HL-60/S4 treated with phorbol 12-myristate 13-acetate at 8.2 ng/mL for 4 days and 3 days (cell line): Measurements from ENCODE around the gene SP100.

Experiments used
- in situ Hi-C: fragments of 300-500 bp; cut with MboI; formaldehyde crosslinking; loops from 2 replicates; pipeline ENCODE4 v1.15.0; 2022; ENCODE audit warnings: low sequenced_read_pairs

The SP100 gene

DNA sequence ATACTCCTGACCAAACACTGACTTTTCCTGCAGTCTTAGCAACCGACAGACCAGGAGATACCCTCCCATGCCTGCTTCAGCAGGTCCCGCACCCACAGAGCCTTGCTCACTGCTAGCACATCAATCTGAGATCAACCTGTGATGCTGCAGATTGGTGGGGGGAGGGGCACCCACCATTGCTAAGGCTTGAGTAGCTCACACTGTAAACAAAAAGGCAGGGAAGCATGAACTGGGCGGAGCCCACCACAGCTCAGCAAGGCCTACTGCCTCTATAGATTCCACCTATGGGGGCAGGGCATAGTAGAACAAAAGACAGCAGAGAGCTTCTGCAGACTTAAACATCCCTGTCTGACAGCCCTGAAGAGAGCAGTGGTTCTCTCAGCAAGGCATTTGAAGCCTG lies 109.7 kb downstream of the SP100 start:
- in situ Hi-C loops: no loop called here

DNA sequence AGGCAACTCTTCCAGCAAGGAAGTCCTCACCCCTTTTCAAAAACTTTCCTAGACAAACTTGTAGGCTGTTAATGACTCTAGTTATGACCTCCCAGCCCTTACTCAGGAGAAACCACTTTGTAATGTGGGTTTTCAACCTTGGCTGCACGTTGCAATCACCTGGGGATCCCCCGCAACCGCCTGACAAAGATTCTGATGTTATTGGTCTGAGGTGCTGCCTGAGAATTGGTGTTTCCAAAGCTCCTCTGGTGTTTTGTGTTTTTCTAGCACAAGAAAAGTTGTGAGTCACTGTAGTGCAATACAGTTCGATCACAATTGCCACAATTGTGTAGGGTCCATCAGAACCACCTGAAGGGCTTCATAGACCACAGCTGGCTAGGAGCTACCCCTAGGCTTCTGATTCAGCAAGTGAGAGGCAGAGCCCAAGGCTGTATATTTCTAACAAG lies 121.6 kb downstream of the SP100 start:
- in situ Hi-C loops: no loop called here

DNA sequence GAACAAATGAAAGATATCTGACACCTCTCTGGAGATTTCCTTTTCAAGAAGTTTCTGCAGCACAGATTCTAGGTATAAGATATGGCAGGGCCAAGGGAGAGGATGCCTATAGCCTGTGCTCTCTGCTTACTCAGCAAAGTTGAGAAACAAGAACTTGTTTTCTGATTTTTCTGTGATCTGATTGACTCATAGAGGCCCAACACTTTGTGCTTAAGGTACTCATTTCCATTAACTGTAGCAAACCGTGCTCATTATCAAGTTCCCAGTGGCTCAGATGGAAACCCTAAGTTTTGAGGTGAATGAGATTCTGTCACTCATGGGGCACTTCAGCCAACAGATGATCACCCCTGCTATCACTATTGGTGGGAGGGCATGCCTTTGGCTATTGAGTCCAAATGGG lies 124.3 kb downstream of the SP100 start:
- in situ Hi-C loops: no loop called here

DNA sequence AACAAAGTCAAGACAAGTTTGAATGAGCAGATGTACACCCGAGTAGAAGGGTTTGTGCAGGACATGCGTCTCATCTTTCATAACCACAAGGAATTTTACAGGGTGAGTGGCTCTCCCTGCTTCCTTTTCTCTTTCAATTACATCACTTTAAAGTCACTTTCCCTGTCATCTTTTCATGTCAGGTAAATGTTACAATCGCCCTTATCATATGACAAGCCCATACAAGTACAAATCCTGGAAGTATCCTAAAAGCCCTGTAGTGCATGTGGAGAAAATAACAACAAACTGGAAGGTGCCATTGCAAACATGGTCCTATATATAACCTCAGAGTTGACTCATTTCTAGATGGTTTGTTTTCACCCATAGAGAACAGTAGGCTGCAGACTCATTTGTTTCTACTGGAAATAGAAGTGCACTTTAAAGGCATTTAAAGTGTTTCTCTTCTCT lies 126.0 kb downstream of the SP100 start:
- in situ Hi-C loops: no loop called here

DNA sequence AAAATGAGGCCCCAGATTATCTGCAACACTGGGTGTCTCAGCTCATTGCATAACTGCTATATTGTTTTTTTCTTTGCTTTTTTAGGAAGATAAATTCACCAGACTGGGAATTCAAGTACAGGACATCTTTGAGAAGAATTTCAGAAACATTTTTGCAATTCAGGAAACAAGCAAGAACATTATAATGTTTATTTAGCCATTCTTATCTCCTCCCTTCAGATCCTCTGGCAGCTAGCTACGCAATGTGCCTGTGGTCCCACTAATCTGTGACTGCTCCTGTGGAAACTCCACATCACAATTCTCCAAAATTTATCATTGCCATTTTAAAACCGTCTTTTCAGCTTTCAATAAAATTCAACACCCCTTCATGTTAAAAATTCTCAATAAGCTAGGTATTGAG lies 126.8 kb downstream of the SP100 start:
- in situ Hi-C loops: no loop called here

DNA sequence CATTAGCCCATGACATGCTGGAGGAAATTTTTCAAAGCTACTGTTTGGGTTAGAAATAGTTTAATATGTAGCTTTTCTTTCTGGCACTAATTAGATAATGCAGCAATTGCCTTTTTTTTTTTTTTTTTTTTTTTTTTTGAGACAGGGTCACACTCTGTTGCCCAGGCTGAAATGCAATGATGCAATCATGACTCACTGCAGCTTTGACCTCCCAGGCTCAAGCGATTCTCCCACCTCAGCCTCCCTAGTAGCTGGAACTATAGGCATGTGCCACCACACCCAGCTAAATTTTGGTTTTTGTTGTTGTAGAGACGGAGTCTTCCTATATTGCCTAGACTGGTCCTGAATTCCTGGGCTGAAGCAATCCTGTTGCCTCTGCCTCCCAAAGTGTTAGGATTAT lies 136.2 kb downstream of the SP100 start:
- in situ Hi-C loops: no loop called here

DNA sequence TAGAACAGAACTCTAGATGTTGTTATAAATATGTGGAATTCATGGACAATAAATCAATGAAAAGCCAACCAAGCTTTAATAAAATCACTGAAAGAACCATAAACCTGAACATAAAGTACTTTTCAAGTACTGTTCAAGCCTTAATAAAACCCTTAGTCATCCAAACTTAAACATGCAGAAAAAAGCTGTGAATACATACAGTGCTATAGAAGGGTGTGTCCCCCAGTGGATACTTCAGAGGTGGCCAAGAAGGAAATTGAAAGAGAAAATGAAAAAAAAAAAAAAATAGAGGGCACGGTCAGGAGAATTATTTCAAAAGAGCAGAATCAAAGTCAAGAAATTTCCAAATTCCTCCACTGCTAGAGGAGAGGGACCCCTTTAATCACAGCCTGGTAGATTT lies 141.1 kb downstream of the SP100 start:
- in situ Hi-C loops: no loop called here

DNA sequence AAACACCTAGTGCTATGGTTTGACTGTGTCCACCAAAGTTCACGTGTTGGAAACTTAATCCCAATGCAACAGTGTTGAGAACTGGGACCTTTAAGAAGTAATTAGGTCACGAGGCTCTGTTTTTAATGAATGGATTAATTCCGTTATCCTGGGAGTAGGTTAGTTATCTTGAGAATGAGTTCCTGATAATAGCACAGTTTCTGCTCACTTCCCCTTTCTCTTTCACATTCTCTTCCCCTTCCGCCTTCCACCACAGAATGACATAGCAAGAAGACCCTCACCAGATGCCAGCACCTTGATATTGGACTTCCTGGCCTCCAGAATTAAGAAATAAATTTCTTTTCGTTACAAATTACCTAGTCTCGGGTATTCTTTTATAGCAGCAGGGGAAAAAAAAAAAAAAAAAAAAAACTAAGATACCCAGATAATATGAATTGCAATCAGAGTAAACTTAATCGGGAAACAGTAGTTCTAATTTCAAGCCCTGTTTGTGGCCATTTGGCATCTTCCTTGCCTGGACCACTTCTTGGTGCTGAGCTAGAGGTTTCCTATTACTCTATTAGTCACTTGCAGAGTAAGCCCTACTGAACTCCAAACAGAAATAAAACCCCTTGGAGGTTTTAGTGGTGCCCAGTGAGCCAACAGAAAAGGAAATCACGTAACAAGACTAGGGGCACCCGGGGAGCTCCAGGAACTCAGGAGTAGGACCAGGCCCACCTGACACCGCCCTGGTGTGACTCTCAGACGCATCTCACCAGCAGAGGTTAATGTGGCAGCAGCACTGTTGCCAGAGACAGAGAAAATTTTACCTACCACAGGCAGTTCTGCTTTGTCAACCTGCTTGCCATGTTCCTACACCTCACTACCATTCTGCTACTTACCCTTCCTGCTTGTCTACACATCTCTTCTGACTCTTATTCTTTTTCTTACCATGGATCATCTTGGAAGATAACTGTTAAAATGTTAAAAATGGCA lies 149.1 kb downstream of the SP100 start:
- in situ Hi-C loops: no loop called here

DNA sequence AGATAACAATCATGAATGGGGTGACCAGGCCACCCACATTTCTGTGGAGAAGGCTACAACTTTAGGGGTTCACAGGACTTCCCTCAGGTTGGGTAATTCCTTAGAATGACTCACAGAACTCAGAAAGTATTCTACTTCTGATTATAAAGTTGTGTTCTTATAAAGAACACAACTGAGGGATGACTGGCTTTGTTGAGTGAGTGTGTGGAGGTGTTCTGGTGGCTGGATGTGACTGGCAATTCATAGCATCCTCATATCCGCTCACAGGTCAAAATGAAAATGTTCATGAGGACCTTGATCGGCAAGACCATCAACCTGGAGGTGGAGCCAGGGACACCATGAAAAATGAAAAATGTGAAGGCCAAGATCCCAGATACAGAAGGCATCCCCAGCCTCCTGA lies 153.3 kb downstream of the SP100 start:
- in situ Hi-C loops: no loop called here

DNA sequence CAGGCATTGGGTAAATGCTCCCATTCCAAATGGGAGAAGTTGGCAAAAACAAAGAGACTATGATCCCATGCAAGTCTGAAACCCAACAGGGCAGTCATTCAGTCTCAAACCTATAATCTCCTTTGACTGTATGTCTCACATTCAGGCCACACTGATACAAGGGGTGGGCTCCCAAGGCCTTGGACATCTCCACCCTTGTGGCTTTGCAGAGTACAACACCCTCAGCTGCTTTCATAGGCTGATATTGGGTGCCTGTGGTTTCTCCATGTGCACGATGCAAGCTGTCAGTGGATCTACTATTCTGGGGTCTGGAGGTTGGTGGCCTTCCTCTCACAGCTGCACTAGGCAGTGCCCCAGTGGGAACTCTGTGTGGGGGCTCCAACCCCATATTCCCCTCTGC lies 155.0 kb downstream of the SP100 start:
- in situ Hi-C loops: no loop called here

DNA sequence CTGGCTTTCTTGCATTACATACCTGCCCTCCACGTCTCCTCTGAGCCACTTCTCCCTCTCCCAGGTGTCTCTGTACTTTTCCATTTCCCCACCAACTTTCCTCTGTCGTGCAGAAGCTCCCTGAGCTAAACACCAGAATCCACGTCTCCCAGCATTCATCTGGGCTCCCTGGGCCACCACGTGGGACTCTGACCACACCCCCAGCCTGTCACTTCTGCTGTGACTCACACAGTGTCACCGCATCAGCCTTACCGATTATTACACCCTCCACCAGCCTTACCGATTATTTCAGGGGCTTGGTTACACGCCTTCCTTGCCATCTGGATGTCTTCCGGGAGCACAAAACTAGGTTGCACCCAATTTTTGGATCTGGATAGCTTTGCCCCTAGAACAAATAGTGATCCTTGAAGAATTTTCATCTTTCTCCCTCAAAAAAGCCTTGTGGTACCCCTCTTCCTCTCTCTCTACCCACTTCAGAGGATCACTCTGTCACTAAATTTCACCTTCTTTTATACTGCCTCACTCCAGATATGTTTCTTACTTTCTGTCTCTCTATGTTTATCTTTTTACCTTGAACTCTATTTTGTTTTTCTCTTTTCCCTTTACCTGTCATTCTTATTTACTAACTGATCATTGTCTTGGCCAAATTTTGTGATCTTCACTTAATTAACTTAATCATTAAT lies 159.8 kb downstream of the SP100 start:
- in situ Hi-C loops: no loop called here

DNA sequence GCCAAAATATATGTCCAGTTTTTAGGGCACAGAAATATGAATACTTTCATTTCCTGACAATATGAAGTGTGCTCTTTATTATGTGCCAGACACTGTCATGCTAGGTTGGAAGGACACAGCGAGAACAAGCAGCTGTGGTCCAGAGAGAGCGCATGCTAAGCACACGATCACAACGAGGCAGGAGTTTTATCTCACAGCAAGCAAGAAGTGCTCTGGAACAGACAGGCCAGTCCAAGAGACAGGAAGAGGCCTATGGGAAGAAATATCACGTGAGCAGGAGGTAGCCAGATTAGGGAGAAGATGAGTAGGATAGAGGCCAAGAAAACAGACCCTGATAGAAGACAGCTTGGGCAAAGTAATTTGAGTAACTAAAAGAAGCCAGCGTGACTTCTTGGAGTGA lies 161.1 kb downstream of the SP100 start:
- in situ Hi-C loops: no loop called here

DNA sequence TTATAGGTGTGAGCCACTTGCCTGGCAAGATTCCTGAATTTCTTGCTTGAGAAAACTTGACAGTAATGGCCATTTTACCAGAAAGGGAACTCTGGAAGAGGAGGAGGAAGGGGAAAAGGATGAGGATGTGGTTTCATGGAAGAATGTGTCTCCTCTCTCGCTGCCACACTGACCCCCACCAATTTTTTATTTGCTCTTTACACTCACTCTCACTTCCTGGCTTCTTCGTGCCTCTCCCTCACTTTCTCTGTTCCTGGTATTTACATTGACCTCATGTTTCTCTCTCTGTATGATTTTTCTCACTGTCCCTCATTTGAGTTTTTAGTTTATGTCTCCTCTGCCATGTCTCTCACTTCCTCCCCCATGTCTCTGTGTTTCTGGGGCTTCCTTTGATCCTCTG lies 162.1 kb downstream of the SP100 start:
- in situ Hi-C loops: no loop called here

DNA sequence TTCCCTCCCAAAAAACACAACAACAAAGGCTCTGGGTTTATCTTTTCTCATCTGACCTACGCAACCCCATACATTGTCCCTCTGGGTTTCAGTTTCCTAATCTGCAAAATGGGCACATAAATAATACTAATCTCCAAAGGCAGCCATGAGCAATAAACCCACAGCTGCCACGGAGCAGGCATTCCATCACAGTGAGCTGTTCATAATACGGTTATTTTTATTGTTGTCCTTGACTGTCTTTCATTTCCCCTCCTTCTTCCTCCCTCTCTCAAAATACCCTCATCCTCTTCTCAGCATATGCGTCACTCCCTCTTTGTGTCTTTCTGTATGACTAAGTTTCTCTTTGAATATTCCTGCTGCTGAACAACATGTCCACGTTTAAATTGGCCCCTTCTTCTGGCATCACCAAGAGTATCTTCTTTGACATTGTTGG lies 166.9 kb downstream of the SP100 start:
- in situ Hi-C loops: no loop called here

DNA sequence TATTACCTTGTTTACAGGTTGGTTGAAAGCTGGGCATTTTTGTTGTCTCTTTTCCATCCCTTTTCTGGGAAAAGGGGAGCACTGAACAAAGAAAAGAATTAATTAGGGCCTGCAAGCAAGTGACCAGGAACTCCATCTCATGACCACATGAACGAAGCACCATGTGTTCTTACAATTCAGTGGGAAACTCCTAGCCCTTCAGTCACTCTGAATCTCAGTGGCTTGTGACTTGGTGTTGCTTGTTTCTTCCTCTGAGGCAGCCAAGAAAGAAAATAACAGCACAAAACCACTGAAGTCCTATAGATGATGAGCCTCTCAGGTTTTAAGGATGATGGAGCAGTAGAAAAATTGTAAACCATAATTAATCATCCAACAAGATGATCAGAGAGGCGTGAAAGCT lies 167.6 kb downstream of the SP100 start:
- in situ Hi-C loops: no loop called here

DNA sequence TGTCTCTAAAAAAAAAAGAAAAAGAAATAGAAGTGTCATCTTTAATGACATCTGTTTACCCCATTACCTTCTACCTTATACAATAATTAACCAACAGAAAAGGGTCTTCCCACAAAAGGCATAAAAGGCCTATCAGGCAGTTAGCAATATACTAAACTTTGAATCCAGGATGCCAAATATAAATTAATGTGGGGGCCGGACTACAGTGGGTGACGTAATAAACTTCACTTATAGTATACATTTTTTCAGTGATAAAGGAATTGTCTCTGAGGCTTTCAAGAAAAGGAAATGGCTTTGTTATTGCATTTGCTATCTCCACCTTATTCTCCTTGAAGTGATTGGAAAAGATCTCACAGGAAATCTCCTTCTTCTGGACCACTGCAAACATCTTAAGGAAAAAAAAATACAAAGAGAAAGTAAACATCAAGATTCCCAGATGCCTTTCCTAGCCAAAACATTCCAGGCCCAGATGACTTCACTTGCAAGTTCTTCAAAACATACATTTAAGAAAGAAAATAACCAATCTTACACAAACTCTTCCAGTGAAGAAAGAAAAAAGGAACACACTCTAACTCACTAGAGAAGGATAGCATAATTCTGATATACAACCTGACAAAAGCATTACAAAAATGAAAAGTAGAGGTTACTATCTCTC lies 170.5 kb downstream of the SP100 start:
- in situ Hi-C loops: no loop called here

DNA sequence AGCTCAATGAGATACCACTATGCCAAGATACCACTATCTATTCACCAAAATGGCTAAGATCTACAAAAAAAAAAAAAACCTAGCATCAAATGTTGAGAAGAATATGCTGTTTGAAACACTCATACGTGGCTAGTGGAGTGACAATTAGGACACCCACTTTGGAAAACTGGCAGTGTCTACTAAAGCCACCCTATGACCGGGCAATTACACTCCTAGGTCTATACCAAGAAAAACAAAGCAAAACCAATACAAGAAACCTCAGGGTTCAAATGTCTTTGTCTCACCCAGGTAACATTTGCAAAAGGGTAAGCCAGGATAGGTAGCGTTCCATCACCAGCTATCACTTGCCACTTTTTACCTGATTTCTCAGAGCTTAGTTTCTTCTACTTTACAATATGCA lies 173.0 kb downstream of the SP100 start:
- in situ Hi-C loops: no loop called here

DNA sequence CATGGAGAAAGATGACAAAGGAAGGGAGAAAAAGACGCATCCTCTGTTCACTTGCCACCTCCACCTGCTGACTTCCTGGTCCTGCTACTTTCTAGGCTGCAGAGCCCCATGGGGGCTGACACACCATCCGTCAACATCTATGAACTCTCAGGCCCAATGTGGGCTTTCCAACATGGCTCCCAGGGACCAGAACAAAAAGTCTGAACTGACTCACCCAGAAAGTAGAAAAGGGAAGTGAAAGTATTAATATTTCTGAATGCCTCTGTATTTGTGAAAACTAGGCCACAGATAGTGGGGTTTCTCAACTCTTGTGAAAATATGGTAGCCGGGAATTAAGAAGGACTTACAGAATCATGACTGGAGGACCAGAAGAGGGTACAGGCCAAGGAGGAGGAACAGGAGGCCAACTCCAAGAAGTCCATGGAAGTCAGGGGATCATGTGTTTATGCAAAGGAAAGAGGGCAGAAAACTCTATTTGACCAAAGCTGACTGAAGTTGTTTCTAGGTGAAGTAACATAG lies 173.6 kb downstream of the SP100 start:
- in situ Hi-C loops: no loop called here

DNA sequence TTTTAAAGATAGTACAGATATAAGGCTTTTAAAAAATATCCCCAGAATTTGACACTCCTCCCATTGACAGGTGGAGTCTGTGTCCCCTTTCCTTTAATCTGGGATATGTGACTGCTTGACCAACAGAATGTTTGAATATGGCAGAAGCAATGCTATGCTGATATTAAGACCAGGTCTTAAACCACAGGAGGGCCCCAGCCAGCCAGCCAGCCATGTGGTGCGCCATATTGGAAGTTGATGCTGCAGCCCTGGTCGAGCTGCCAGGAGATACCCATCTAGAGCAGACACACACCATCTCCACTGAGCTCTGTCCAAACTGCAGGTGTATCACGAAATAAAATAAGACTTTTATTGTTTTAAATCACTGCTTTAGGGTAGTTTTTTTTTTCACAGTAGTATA lies 174.3 kb downstream of the SP100 start:
- in situ Hi-C loops: no loop called here

DNA sequence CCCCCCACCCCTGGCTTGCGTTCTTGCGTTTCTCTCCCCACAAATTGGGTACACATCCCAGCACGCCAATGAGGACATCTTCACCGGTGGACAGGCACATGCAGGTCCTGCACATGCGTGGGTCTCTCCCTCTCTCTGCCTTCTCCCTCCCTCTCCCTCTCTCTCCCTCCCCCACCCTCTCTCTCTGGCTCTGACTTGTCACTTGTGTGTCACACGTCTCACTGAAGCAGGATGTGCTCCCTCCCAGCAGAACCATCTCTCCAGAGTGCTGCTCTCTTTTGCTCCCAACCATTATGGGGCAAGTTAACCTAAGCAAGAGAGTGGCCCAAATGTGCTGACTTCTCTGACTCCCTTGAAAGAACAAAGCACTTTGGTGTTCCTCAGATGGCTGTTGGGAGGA lies 175.8 kb downstream of the SP100 start:
- in situ Hi-C loops: no loop called here

DNA sequence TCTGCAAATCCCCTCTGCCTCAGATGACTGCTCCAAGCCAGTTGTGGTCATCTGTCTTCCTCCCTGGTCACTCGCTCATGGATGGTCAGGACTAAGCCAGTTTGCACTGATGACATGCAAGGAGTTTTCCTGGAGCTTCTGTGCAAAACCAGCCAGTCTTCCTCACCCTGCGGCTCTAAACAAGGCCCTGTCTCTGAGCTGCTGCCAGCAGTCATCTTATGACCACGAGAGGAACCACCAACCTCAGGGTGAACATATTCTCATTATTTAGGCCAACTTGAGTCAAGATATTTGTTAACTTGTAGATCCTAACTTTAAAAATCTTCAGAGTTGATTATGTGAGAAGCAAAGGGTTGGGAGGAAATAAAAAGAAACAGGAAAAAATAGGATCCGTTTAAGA lies 176.8 kb downstream of the SP100 start:
- in situ Hi-C loops: no loop called here
